Fibroblast of the conjunctiva (primary cell): Measurements from ENCODE around the gene USP14.

Experiments
- DNase-seq: peaks from one replicate; pipeline ENCODE4 v3.0.0-alpha.2; 2010; ENCODE audit warnings: low read depth

The USP14 gene

DNA sequence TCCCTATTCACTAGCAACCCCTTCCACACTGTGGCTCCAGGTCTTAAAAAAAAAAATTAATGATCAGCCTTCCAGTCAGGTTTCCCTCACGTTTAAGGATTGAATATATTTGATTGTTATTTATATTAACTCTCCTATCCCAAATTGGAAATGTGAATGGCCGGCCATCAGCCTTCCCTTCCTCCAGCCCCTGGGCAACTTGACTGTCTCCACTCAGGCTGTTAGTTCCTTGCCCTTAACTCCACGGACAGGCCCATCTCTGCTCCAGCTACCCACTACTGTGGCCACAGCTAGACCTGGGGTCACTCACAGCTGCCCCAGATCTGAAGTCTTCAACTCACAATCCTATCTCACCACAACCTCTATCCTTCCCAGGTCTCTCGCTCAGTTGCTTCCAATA, 69.5 kb downstream of the USP14 start:
- no peak for DNase-seq

DNA sequence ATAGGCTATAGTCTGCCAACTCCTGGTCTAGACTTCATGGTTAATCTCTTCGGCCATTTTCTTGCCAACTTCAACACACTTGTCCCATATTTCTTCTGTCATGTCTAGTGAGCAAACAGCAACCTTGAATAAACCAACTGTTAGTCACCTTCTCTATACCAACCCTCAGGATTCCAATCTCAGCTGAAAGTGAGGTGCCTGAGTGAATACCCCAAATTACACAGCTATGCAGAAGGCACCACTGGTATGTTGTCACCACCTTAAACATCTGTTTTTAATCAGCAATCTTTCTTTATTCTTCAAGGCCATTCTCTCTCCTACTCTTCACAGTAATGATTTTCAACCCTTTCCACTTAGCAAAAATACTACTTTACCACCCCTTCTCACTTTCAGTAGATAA, 70.2 kb downstream of the USP14 start:
- DNase-seq, result no peak

- DNase-seq, result no peak
These were observed 73.2 kb downstream of the USP14 start for GRCh38 chr18:231563-231962.

DNA sequence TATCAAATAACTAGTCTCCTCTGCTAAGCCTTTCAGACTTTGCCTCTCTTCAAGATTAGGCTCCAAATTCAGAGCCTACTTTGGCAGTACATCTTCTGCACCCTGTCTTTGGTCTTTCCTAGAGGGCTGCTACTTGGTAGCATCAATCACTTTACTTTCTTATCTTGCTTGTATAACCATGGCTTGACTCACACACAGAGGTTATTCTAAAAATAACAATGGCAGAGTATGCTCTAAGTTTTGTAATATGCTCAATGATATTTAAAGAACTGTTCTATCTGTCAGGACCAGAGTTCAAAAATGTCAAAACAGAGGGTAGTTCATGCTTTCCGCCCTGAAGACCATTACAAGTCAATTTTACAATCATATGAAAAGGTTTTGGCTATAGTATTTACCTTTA, 81.8 kb downstream of the USP14 start:
- no peak for DNase-seq

GRCh38 chr18:245282-245847, 87.0 kb downstream of the USP14 start:
- no peak for DNase-seq

- DNase-seq, result no peak
These were observed 89.7 kb downstream of the USP14 start for GRCh38 chr18:248053-248452.

GRCh38 chr18:250685-251084, 92.3 kb downstream of the USP14 start:
- no peak for DNase-seq

- DNase-seq, result no peak
These were observed 93.2 kb downstream of the USP14 start for GRCh38 chr18:251572-251971.

DNA sequence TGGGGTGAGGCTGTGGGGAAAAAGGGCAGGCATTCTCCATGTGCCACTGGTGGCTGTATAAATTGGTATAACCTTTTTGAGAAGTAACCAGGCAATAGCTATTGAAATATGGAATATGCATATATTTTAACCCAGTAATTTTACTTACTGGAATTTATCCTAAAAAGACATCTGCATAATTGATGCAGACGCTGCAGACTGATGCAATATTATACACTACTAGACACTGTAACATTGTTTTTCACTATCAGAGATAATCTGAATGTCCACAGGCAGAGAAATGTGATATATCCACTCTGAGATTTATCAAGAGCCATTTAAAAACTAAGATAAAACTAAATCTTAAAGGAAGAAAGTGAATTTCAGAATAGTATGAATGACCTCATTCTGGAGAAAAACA, 94.8 kb downstream of the USP14 start:
- no peak for DNase-seq

DNA sequence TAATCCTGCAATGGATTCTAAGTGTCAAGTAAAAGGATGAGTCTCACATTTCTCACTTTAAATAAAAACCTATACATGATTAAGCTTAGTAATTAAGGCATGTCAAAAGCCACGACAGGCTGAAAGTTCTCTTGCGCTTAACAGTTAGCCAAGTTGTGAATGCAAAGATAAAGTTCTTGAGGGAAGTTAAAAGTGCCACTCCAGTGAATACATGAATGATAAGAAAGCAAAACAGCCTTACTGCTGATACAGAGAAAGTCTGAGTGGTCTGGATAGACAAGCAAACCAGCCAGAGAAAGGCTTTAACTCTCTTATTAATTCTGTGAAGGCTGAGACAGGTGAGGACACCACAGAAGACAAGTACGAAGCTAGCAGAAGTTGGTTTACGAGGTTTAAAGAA, 96.8 kb downstream of the USP14 start:
- DNase-seq, result no peak

DNA sequence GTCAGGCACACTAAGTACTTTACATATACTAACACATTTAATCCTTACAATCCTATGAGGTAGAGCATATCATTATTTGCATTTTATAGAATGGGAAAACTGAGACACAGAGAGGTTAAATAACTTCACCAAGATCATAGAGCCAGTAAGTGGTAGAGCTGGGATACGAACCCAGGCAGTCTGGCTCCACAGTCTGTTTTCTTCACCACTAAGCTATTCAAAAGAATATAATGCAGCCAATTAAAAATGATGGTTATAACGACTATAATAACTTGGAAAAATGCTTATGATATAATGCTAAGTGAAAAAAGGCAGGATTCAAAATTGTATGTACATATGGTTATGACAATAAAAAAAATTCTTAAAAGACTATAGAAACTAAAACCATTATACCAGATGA, 102.2 kb downstream of the USP14 start:
- DNase-seq, result no peak

GRCh38 chr18:261398-262073, 103.2 kb downstream of the USP14 start:
- DNase-seq, result no peak
